GM19463 (cell line): Measurements from ENCODE around the gene CFAP69.
A peak's percentile ranks its signal among the peaks of the same experiment; 100 is the strongest.

Source experiments
- ATAC-seq: cut with Tn5 transposase; IDR thresholded peaks from one replicate; pipeline ENCODE4 v1.9.1; 2021; ENCODE audit warnings: mild to moderate bottlenecking, moderate library complexity; ENCODE audit not compliant: unreplicated experiment

CFAP69 gene

DNA sequence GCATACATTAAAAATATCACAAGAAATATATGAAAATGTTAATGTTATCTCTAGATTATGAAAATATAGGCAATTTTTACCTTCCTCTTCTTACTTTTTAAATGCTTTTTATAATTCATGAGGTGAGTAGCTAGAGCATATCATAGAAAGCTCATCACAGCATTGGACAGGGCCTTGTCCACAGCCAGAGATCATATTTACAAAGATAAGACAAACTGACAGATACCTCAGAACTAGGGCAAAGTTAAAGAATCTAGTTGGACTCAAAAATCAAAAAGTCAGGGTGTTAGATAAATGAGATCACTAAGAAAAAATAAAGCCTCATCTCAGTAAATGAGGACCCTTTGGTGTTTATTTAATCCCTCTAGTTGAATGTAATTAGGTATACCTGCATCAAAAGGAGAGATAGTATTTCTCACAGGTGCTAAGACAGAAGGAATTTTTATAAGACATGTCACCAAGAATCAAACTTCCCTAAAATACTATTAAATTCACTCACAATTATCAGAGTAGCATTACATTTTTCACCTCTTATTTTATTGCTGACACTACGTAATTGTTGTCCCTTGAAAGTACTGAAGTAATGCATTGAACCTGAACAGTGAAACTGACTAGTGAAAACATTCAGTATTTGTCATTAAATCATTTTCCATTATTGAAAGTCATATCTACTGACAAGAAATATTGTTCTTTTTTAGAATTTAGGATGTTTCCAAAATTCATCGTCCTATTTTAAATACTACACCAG lies 25.6 kb downstream of the CFAP69 start:
- no peak for ATAC-seq

GRCh38 chr7:90271753-90272152 lies 26.8 kb downstream of the CFAP69 start:
- ATAC-seq: no peak

GRCh38 chr7:90272242-90272641 lies 27.3 kb downstream of the CFAP69 start:
- ATAC-seq: no peak

DNA sequence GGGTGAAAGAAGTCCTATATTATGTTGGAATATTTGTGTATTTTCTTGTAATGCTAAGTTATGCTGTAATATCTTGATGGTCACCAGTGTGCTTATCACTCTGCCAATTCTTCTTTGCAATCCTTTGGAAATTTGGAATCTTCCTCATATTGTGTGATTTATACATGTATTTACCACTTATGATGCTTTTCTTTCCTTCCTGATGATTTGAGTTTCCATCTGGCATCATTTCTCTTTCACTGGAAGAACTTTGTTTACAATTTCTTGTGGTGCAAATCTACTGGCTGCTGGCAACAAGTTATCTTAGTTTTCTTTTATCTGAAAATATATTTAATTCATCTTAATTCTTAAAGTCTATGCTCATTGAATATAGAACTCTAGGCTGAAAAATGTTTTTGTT lies 29.2 kb downstream of the CFAP69 start:
- no peak for ATAC-seq

GRCh38 chr7:90276033-90276728 lies 31.2 kb downstream of the CFAP69 start:
- no peak for ATAC-seq

DNA sequence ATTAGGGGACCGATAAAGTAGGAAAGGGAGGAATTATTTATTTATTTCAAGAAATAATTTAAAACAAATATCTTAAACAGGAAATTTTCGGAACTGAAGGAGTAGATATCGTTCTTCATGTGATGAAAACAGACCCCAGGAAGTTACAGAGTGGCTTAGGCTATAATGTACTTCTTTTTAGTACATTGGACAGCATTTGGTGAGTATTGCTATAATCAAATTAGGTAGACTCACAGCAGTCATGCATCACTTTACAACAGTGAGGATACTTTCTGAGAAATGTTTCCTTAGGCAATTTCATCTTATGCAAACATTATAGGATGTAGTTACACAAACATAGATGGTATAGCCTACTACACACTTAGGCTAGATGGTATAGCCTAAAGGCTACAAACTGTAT lies 43.2 kb downstream of the CFAP69 start:
- ATAC-seq: no peak

GRCh38 chr7:90290244-90291113 lies 45.5 kb downstream of the CFAP69 start:
- ATAC-seq: no peak

DNA sequence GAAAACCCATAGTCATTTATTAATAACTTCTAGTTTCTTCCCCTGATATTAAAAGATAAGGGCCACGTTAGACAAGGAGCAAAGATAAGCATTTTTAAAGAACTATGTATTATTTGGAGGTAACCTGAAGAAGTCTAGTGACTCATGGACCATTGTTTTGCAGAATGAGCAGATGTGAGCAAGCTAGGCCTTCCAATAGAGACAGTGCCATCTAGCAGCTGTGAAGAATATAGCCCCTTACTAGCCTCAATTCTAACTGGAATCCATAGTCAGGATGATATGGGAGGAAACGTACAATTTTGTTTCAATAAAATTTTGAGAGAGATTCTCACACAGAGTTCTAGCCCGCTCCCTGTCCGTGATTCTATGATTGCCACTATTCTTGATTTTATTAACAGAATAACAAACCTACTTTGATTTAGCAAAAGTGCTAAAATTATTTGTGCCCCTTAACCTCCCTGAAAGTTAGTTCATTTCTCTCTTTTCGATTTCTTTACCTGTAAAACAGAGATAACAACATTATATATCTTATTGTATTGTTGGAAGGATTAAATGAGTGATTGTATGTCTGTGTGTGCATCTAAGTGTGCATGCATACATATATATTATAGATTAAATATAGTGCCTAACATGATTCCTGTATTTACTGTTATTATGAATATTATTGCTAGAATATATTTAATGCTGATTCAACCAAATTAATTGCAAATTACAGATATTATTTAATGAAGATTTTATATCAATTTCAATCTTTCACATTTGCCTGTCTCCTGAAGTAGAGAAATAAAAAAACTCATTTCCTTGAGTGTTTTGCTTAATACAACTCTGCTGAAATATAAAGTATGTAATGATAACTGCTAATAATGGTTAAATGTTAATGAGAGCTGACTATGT lies 53.4 kb downstream of the CFAP69 start:
- ATAC-seq: peak; percentile 99

DNA sequence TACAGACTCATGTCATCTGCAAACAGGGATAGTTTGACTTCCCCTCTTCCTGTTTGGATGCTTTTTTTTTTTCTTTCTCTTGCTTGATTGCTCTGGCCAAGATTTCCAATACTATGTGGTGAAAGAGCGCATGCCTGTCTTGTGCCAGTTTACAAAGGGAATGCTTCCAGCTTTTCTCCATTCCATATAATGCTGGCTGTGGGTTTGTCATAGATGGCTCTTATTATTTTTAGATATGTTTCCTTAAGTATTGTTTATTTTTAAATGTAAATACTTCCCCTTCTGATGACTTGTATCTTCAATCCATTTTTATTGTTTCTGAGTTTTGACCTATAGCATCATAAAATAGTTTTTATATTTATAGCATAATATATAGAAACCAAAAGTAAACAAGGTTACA lies 58.3 kb downstream of the CFAP69 start:
- ATAC-seq: no peak

DNA sequence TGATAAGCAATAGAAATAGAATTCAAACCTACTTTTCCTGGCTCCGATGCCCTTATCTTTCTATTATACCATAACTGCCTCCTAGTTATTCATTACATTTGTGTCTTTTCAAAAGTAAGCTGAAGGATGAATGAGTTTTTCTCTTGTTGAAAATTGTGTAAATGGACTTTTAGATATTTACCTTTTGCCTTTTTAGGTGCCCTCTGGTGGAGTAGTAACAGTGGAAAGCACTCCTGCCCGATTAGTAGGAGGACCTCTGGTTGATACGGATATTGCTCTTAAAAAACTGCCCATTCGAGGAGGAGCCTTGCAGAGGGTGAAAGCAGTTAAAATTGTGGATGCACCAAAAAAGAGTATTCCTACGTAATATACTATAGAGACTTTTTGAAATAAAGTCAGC lies 64.9 kb downstream of the CFAP69 start:
- no peak for ATAC-seq

- no peak for ATAC-seq
Measured at GRCh38 chr7:90311175-90311574, 66.2 kb downstream of the CFAP69 start.

GRCh38 chr7:90312745-90313144 lies 67.8 kb downstream of the CFAP69 start:
- ATAC-seq: no peak

- ATAC-seq: no peak
Measured at GRCh38 chr7:90313907-90314306, 68.9 kb downstream of the CFAP69 start.

DNA sequence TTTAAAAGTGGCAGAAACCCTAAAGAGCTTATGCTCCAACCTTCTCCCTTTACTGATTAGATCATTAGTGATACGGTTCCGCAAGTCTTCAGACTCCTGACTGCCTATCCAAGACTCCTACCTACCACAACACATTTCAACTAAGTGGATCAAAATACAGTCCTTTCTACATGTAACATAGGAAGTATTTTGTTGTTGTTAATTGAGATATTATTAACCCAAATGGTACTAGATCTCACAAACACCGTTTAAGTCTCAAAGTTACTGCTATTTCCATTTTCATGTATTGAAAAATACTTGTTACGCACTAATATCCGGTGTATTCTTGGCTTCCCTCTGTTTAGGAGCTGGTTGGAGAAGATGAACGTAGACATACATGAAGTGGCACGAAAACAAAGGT lies 75.0 kb downstream of the CFAP69 start:
- ATAC-seq: no peak

- ATAC-seq: no peak
Measured at GRCh38 chr7:90320418-90320800, 75.4 kb downstream of the CFAP69 start.

DNA sequence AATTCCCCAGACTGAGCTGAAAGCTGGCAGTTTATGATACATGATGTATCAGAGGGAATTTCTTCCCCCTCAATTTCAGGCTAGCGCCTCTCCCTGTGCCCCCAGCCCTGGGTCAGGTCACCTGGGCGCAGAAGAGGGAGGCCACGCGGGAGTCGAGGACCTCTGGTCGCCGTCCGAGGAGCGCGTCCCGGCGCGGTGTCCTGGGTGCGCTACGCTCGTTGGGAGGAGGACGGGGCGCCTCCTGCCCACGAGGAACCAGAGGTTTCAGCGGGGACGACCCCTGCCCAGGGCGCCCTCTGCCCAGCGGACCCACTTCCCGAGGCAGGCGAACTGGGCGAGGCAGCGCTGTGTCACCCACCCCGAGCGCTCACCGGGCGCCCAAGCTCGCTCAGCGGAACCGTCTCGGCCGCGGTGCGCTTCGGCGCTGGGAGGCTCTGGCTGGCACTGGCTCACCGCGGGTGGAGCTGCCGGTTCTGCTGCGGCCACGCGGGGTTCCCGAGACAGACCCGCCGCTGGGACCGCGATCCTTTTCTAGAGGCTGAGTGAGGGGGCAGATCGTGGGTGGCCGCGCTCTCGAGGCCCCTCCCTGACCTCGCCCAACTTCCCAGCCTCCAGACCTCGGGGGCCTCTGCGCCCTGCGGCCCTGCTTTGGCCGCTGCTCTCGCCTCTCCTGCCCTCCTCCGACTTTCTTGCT lies 76.0 kb downstream of the CFAP69 start, which contains the start of gene FAM237B:
Gene FAM237B, minus strand, starts transcription at position 504 of the 694 bp plus-strand sequence. CDS start 1,556 bp downstream, outside the sequence.
- ATAC-seq: no peak

DNA sequence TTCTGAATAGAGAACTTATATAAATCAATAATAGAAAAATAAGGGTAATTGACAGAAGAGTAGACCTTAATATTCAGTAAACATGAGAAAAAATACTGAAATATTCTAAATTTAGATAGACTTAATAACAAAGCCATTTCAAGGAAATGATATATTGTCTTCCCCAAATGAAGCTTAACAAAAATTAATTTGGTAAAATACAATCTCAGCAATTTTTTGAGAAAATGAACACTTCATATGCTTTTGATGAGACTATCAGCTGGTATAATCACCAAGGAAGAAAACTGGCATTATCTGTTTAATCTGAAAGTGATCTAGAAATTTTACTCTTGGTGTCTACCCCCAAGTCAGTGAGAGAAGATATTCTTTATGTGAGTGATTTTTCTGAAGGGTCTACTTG lies 77.9 kb downstream of the CFAP69 start:
- ATAC-seq: no peak

DNA sequence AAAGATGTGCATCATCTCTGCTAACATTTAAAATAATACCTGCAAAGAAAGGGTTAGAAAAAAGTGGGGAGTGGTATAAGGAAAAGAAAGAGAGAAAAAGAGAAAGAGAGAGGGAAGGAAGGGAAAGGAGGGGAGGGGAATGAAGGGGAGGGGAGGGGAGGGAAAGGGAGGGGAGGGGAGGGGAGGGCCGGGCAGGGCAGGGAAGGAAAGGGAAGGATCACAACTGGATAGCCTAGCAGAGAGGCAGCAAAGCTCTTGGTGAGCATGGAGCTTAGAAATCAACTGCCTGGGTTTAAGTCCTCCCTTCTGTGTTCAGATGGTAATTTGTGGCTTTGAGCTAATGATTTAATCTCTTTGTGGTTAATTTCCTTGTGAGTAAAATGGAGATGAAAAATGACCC lies 81.5 kb downstream of the CFAP69 start:
- ATAC-seq: no peak

- no peak for ATAC-seq
Measured at GRCh38 chr7:90334193-90334843, 89.3 kb downstream of the CFAP69 start.
